Neuronal stem cell (in vitro differentiated cells): ENCODE results near the gene PWP2. TPM values are rescaled to one million over a fixed set of nuclear protein-coding genes. Genes with fewer than 3 reads are reported as not detected.
"Not testable (repeated sequence)": the region's sequence is repeated elsewhere in the genome, so short reads cannot be mapped to it uniquely, and the experiment has no call there.

Source experiments
- DNase-seq: peaks from one replicate; pipeline ENCODE4 v3.0.0-alpha.2; 2013; ENCODE audit warnings: low spot score
- H2AFZ ChIP-seq: one replicate; pipeline ENCODE4 v1.6.1; 2013; ENCODE audit warnings: mild to moderate bottlenecking, low read length, inconsistent platforms
- H2AK5ac ChIP-seq: 2 replicates; pipeline ENCODE4 v1.6.1; 2013; ENCODE audit warnings: low read depth, mild to moderate bottlenecking, inconsistent platforms, low read length, moderate library complexity, mixed read lengths
- H2BK120ac ChIP-seq: 2 replicates; pipeline ENCODE4 v1.6.1; 2013; ENCODE audit warnings: low read depth, mild to moderate bottlenecking, inconsistent platforms, low read length, moderate library complexity, mixed read lengths
- H2BK12ac ChIP-seq: one replicate; pipeline ENCODE4 v1.6.1; 2013; ENCODE audit warnings: low read length, inconsistent platforms
- H2BK15ac ChIP-seq: 2 replicates; pipeline ENCODE4 v1.6.1; 2013; ENCODE audit warnings: mild to moderate bottlenecking, low read length, inconsistent platforms, mixed read lengths
- H2BK5ac ChIP-seq: one replicate; pipeline ENCODE4 v1.6.1; 2013; ENCODE audit warnings: inconsistent platforms, mild to moderate bottlenecking, low read length, moderate library complexity
- H3K14ac ChIP-seq: one replicate; pipeline ENCODE4 v1.6.1; 2013; ENCODE audit warnings: low read length, inconsistent platforms
- H3K18ac ChIP-seq: 2 replicates; pipeline ENCODE4 v1.6.1; 2013; ENCODE audit warnings: low read length, inconsistent platforms
- H3K23ac ChIP-seq: 2 replicates; pipeline ENCODE4 v1.6.1; 2013; ENCODE audit warnings: low read depth, mild to moderate bottlenecking, mixed read lengths, low read length, inconsistent platforms; ENCODE audit not compliant: poor library complexity
- H3K27ac ChIP-seq: replicated peaks from 3 replicates; pipeline ENCODE4 v1.5.1; 2013; ENCODE audit warnings: low read length, inconsistent platforms
- H3K27me3 ChIP-seq, 3 experiments: 2 replicates each; pipeline ENCODE4 v1.6.1; 2013; ENCODE audit warnings: low read length in 3 of 3, mild to moderate bottlenecking in 2 of 3, inconsistent platforms in 1 of 3, low read depth in 1 of 3, mixed read lengths in 1 of 3, moderate library complexity in 1 of 3; ENCODE audit not compliant: control insufficient read depth in 3 of 3, insufficient read depth in 3 of 3
- H3K36me3 ChIP-seq, 2 donors: replicated peaks in 1 of 2; 2 replicates each; pipeline ENCODE4 v1.6.1; 2013; ENCODE audit warnings: low read length in 2 of 2; ENCODE audit not compliant: control insufficient read depth in 2 of 2, insufficient read depth in 2 of 2
- H3K4ac ChIP-seq: 2 replicates; pipeline ENCODE4 v1.6.1; 2013; ENCODE audit warnings: inconsistent platforms, mild to moderate bottlenecking, low read length, moderate library complexity
- H3K4me1 ChIP-seq, 2 donors: 1 replicate in 1 of 2; 2 replicates in 1 of 2; pipeline ENCODE4 v1.6.1; 2013; ENCODE audit warnings: low read length in 2 of 2, low read depth in 1 of 2; ENCODE audit not compliant: control insufficient read depth in 2 of 2, insufficient read depth in 1 of 2
- H3K4me2 ChIP-seq: one replicate; pipeline ENCODE4 v1.6.1; 2013; ENCODE audit warnings: mild to moderate bottlenecking, low read length, inconsistent platforms; ENCODE audit not compliant: insufficient read depth, poor library complexity, severe bottlenecking
- H3K4me3 ChIP-seq, 2 donors: 2 replicates each; pipeline ENCODE4 v1.5.1; 2013; ENCODE audit warnings: low read length in 2 of 2, mild to moderate bottlenecking in 2 of 2, inconsistent platforms in 1 of 2, moderate library complexity in 1 of 2
- H3K79me1 ChIP-seq: one replicate; pipeline ENCODE4 v1.6.1; 2013; ENCODE audit warnings: low read depth, mild to moderate bottlenecking, inconsistent platforms, low read length, moderate library complexity
- H3K9ac ChIP-seq: one replicate; pipeline ENCODE4 v1.6.1; 2013; ENCODE audit warnings: mild to moderate bottlenecking, low read depth, low read length, inconsistent platforms; ENCODE audit not compliant: poor library complexity
- H3K9me3 ChIP-seq, 2 donors: replicated peaks in 1 of 2; 2 replicates each; pipeline versions ENCODE3 to v1.6.1; 2013; ENCODE audit warnings: low read length in 2 of 2, mild to moderate bottlenecking in 2 of 2, inconsistent platforms in 1 of 2, low read depth in 1 of 2, mixed read lengths in 1 of 2, moderate library complexity in 1 of 2; ENCODE audit not compliant: control insufficient read depth in 2 of 2, insufficient read depth in 1 of 2
- H4K8ac ChIP-seq: one replicate; pipeline ENCODE4 v1.6.1; 2013; ENCODE audit warnings: low read depth, mild to moderate bottlenecking, inconsistent platforms, low read length, moderate library complexity
- H4K91ac ChIP-seq: one replicate; pipeline ENCODE4 v1.6.1; 2013; ENCODE audit warnings: low read length, low read depth, mild to moderate bottlenecking, inconsistent platforms; ENCODE audit not compliant: poor library complexity
- WGBS, 2 donors: extraction: QIAGEN DNeasy Blood & Tissue Kit; methylation state at CpG; one replicate each; pipeline ENCODE4 v1.1.7; 2013; ENCODE audit warnings: missing lambda C conversion rate in 2 of 2, mixed read lengths in 1 of 2; ENCODE audit not compliant: insufficient read length in 2 of 2, insufficient replicate concordance in 1 of 2; ENCODE audit errors: extremely low coverage in 2 of 2; 5-methylcytosine and 5-hydroxymethylcytosine counted together
- polyA plus RNA-seq, 2 experiments: library from polyadenylated mRNA; stranded (reverse); fragments of 200-250 nt; gene quantifications; one replicate each; pipeline ENCODE4 v1.2.3, GENCODE V29; 2013

PWP2 gene
- polyA plus RNA-seq (2013, experiment 1 of 2): 1.2 TPM
- 0.69 TPM for polyA plus RNA-seq (2013, experiment 2 of 2)

DNA sequence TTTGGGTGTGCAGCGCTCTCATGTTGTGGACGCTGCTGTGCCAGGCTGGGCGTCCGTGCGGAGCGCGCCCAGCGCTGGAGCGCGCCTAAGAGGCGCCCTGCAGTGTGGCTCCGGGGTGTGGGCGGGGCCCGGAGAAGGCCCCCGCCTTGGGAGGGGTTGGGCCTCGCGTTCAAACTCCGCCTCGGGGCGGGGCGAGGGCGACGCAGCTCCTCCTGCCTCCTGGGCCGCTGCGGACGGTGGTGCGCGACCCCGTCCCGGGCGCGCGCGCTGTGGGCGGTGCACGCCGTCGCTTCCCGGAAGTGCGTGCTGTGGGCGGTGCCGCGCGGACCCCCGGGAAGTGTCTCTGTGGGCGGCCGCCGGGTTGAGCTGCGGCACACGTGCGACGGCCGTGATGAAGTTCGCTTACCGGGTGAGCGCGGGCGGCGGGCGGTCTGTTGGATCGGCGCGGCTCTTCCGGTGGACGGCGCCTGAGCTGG, at the start of gene PWP2:
Gene PWP2 (plus strand): TSS at position 374 of the 476 bp plus-strand sequence. CDS start 18 bp downstream, at position 392.
- peak within 1 kb of the TSS; percentile 33 to 72 for H3K4me3 ChIP-seq
- not testable (repeated sequence) for DNase-seq, H2BK12ac ChIP-seq, H3K36me3 ChIP-seq, H2BK5ac ChIP-seq, H3K4me1 ChIP-seq, H3K27me3 ChIP-seq, H3K9ac ChIP-seq, H3K4ac ChIP-seq, H3K18ac ChIP-seq, H2BK120ac ChIP-seq, H3K4me2 ChIP-seq, H2AK5ac ChIP-seq, H2BK15ac ChIP-seq, H3K27ac ChIP-seq, H3K9me3 ChIP-seq, H2AFZ ChIP-seq, H4K91ac ChIP-seq, H3K14ac ChIP-seq, H3K23ac ChIP-seq, H3K79me1 ChIP-seq, H4K8ac ChIP-seq
- WGBS, 2 donors: no CpG with 5 or more reads among the region's 66 CpGs

DNA sequence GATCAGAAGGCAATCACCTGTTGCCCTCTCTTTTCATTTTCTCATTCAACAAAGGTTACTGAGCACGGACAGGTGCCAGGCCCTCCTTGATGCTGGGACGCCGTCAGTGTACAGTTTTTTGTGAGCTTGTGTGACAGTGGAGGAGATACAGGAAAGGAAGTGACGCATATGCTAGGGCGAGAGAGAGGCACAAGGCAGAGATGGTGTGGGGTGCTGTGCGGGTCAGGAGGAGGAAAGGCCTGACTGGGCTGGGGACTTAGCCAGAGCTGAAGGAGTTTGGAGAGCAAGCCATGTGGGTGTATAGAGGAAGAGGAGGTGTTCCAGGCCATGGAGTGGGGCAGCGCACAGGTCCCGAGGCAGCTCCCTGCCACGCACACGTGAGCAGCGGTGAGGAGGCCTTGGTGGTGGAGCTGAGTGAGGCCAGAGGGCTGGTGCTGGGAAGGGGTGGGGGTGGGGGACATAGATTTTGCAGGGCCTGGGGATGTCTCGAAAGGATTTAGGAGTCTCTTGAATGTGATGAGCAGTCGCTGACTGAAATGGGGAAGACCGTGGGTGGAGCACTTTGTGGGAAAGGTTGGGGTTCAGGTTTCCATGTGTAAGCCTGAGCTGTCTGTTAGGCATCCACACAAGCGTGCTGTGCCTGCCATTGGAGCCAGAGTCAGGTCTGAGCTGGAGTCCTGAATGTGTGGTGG, 49.1 kb upstream of the PWP2 start:
- H3K9ac ChIP-seq: no peak overlapping the region

DNA sequence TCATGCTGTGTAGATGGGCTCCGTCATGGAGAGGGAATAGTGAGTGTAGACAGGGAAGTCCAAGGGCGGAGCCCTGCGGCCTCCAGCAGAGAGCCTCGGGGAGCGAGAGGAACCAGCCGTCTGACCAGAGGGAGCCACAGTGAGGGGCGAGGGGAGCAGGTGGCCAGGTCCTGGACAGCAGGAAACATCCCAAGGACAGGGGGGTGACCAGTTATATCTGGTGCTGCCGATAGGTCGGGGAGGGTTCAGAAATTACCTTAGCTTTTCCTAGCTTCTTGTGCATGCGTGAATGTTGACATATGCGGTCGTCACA, 48.6 kb upstream of the PWP2 start:
- no peak overlapping the region for H3K23ac ChIP-seq
- no peak overlapping the region for H3K9ac ChIP-seq
- H3K27ac ChIP-seq: no peak overlapping the region
- H2AK5ac ChIP-seq: no peak overlapping the region
- H4K91ac ChIP-seq: no peak overlapping the region
- H3K4ac ChIP-seq: no peak overlapping the region
- no peak overlapping the region for H2BK12ac ChIP-seq
- DNase-seq: no peak
- H3K4me3 ChIP-seq: no peak overlapping the region
- no peak overlapping the region for H2BK15ac ChIP-seq
- WGBS, 2 donors: no CpG with 5 or more reads among the region's 12 CpGs
- no peak overlapping the region for H3K4me2 ChIP-seq
- no peak overlapping the region for H3K14ac ChIP-seq
- H3K4me1 ChIP-seq: peaks cover 0 to 5% of the 10 kb centered on the region in 2 donors
- H3K36me3 ChIP-seq: peaks cover 24 to 86% of the 10 kb centered on the region in 2 donors
- no peak overlapping the region for H2BK5ac ChIP-seq
- peaks cover 4% of the 10 kb centered on the region for H3K79me1 ChIP-seq
- no peak overlapping the region for H4K8ac ChIP-seq
- no peak overlapping the region for H2AFZ ChIP-seq
- no peaks in the 10 kb centered on the region for H3K9me3 ChIP-seq
- no peak overlapping the region for H3K18ac ChIP-seq
- no peaks in the 10 kb centered on the region for H3K27me3 ChIP-seq
- H2BK120ac ChIP-seq: no peak overlapping the region

More for the DNA sequence above, 49.1 kb upstream of the PWP2 start:
- Histone ChIP-seq H2AFZ (no peak overlapping the region), H3K4me3 (no peak overlapping the region), H2AK5ac (no peak overlapping the region), H3K27ac (no peak overlapping the region), H3K27me3 (no peaks in the 10 kb centered on the region), H3K4me2 (no peak overlapping the region), H3K23ac (no peak overlapping the region), H3K4ac (no peak overlapping the region), H3K79me1 (peaks cover 4% of the 10 kb centered on the region), H3K14ac (no peak overlapping the region), H2BK15ac (no peak overlapping the region), H4K8ac (no peak overlapping the region), H3K4me1 (peaks cover 0 to 5% of the 10 kb centered on the region in 2 donors), H3K9me3 (no peaks in the 10 kb centered on the region), H2BK120ac (no peak overlapping the region), H4K91ac (no peak overlapping the region), H3K18ac (no peak overlapping the region), H2BK12ac (no peak overlapping the region), H3K36me3 (peaks cover 20 to 86% of the 10 kb centered on the region in 2 donors), H2BK5ac (no peak overlapping the region)
- DNase-seq: no peak
- no CpG with 5 or more reads among the region's 15 CpGs for WGBS, 2 donors

DNA sequence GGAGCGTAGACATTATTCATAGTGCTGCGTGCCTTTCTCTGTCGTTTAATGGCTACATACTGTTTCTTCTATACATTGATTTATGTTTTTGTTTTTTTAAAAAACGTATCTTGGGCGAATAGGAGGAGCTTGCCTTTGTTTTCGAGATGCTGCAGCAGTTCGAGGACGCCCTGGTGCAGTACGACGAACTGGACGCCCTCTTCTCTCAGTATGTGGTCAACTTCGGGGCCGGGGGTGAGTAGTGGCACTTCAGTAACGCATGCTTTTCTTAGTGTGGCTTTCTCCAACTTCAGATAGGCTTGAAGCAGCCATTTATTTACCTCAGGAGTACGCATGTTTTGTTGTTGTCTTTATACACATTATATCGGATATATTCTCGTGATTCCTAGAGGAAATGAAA, 48.2 kb upstream of the PWP2 start:
- H2BK5ac ChIP-seq: no peak overlapping the region
- H3K27ac ChIP-seq: no peak overlapping the region
- H2AFZ ChIP-seq: no peak overlapping the region
- H3K4ac ChIP-seq: no peak overlapping the region
- no peak for DNase-seq
- no peak overlapping the region for H2BK120ac ChIP-seq
- peaks cover 4% of the 10 kb centered on the region for H3K79me1 ChIP-seq
- no CpG with 5 or more reads among the region's 17 CpGs for WGBS, 2 donors
- no peak overlapping the region for H4K8ac ChIP-seq
- no peak overlapping the region for H3K23ac ChIP-seq
- H3K9me3 ChIP-seq: no peaks in the 10 kb centered on the region
- H2AK5ac ChIP-seq: no peak overlapping the region
- no peak overlapping the region for H3K4me3 ChIP-seq
- peaks cover 24 to 86% of the 10 kb centered on the region in 2 donors for H3K36me3 ChIP-seq
- no peak overlapping the region for H3K14ac ChIP-seq
- no peak overlapping the region for H3K9ac ChIP-seq
- no peak overlapping the region for H2BK12ac ChIP-seq
- H3K4me1 ChIP-seq: peaks cover 0 to 4% of the 10 kb centered on the region in 2 donors
- H2BK15ac ChIP-seq: no peak overlapping the region
- no peaks in the 10 kb centered on the region for H3K27me3 ChIP-seq
- no peak overlapping the region for H4K91ac ChIP-seq
- H3K18ac ChIP-seq: no peak overlapping the region
- H3K4me2 ChIP-seq: no peak overlapping the region
